ENCODE measurements around the gene BHLHE40.

Gene BHLHE40

GRCh38 chr3:5020242-5020722 is 41.0 kb downstream of the BHLHE40 start:
- TF ChIP-seq, protein P1, sequence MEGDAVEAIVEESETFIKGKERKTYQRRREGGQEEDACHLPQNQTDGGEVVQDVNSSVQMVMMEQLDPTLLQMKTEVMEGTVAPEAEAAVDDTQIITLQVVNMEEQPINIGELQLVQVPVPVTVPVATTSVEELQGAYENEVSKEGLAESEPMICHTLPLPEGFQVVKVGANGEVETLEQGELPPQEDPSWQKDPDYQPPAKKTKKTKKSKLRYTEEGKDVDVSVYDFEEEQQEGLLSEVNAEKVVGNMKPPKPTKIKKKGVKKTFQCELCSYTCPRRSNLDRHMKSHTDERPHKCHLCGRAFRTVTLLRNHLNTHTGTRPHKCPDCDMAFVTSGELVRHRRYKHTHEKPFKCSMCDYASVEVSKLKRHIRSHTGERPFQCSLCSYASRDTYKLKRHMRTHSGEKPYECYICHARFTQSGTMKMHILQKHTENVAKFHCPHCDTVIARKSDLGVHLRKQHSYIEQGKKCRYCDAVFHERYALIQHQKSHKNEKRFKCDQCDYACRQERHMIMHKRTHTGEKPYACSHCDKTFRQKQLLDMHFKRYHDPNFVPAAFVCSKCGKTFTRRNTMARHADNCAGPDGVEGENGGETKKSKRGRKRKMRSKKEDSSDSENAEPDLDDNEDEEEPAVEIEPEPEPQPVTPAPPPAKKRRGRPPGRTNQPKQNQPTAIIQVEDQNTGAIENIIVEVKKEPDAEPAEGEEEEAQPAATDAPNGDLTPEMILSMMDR (IDR thresholded peaks at IDR 0.05), result no peak
- Histone ChIP-seq H3K9me3 (no peaks in the 10 kb centered on the region), H3K4me1 (peaks cover 0 to 27% (median 19%) of the 10 kb centered on the region in 4 donors), H3K36me3 (no peaks in the 10 kb centered on the region), H3K27me3 (no peaks in the 10 kb centered on the region), H3K4me3 (no peak overlapping the region), H3K27ac (peak overlapping the region in 1 of 2 donors; percentile 55)
- peak in 1 of 2 donors; percentile 52 for DNase-seq
- intact Hi-C loops (cut with DNase I; ENCODE audit: low total_unique reads), result no loop called here

DNA sequence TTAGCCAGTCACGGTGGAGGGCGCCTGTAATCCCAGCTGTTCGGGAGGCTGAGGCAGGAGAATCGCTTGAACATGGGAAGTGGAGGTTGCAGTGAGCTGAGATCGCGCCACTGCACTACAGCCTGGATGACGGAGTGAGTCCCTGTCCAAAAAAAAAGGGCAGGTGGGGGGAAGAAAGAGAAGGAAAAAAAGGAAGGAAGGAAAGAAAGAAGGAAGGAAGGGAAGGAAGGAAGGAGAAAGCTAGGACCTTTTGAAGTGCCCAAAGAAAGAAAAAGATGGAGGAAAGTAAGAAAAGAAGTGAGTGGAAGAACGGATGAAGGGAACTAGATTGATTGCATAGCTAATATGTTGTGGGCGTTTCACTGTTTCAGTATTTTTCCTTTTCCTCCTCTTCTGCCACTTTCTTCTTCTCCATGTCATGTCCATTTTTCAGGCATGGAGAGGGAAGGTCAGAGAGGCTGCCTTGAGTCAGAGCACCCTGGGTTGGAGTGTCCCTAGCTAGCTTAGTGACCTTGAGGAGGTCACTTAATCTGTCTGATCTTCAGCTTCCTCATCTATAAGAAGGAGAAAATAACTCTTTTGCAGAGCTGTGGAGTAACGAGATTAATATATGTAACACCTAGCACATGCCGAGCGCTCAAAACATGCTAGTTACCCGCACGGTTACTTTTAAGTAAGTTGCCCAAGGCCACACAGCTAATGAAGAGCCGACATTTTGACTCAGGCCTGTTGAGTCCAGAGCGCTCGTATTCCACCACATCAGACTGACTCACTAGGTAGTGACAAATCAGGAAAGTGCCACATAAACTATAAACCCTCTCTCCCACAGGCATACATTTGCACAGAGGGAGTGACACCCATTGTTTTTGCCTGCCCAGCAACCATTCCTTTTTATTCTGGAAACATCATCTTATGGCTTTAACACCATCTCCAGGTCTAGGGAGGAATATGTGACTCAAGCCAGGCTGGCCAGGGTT is 42.2 kb downstream of the BHLHE40 start:
- no peak overlapping the region for H3K4me3 ChIP-seq
- H3K36me3 ChIP-seq, result no peaks in the 10 kb centered on the region
- no peaks in the 10 kb centered on the region for H3K27me3 ChIP-seq
- H3K9me3 ChIP-seq, result no peaks in the 10 kb centered on the region
- intact Hi-C loops (cut with DNase I; ENCODE audit: low total_unique reads), result no loop called here
- TF ChIP-seq, protein P1 (IDR thresholded peaks at IDR 0.05), result no peak
- peaks cover 0 to 33% (median 21%) of the 10 kb centered on the region in 4 donors for H3K4me1 ChIP-seq
- peak overlapping the region in 1 of 2 donors; percentile 59 for H3K27ac ChIP-seq
- no peak for DNase-seq

DNA sequence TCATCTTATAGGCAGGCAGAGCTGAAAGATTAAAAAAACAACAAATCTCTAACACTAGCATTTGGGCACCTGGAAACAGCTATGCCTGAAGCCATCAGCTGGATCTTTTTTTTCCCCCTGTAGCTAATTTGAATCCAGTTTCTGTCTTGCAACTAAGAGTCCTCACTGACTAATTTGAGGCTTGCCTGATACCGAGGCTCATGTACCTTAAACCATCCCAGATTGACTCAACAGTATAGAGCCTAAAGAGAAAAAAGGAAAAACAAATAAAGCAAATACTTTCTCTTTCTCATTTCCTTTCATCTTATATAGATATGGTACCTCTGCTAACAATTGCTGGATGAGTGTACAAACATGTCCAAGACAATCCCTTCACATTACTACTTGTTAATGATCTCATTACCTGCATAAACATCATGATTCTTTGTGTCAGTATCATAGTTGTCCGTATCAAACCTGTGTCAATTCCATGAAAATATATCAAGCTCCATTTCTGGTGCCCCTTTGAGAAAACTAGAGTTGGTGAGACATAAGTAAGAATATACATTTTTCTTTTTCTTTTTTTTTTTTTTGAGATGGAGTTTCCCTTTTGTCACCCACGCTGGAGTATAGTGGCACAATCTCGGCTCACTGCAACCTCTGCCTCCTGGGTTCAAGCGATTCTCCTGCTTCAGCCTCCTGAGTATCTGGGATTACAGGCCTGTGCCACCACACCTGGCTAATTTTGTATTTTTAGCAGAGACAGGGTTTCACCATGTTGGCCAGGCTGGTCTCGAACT is 43.1 kb downstream of the BHLHE40 start:
- Histone ChIP-seq H3K4me1 (peaks cover 0 to 36% (median 21%) of the 10 kb centered on the region in 4 donors), H3K9me3 (no peaks in the 10 kb centered on the region), H3K4me3 (no peak overlapping the region), H3K27me3 (no peaks in the 10 kb centered on the region), H3K36me3 (no peaks in the 10 kb centered on the region), H3K27ac (peak overlapping the region in 1 of 2 donors; percentile 59)
- intact Hi-C loops (cut with DNase I; ENCODE audit: low total_unique reads), result no loop called here
- DNase-seq, result no peak
- TF ChIP-seq, protein P1 (IDR thresholded peaks at IDR 0.05), result no peak

DNA sequence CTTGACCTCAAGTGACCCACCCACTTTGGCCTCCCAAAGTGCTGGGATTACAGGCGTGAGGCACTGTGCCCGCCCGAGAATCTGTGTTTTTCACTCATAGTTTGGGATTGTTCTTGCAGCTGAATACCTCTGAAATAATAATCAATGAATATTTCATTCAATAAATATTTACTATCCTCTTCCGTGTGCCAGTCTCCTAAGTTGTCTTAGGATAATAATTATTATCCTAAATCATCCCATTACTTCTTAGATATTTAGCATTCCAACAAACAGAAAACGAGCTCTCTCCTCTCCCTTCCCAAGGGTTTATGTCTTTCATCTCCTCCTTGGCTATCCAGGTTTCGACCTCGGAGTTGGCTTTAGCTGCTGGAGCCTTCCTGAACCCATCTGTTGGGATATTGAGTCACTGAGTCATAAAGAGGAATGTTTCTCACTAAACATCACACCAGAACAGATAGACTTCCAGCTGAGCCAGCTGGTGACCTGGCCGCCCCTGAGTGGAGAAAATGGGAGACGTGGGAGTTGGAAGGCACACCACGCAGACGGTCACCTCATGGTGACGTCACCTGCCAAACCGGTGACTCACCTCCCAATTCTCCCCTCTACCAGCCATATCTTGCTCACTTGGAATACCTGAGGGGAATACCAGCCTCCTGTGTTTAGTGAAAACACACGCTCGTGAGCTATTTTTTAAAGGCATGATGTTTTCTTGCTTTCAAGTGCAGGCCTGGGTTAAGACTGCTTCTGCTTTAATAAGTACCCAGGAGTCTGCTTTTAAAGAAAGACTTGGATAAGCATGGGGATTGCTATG is 43.9 kb downstream of the BHLHE40 start:
- H3K36me3 ChIP-seq, result no peaks in the 10 kb centered on the region
- H3K4me3 ChIP-seq, result no peak overlapping the region
- TF ChIP-seq, protein P1 (IDR thresholded peaks at IDR 0.05), result no peak
- intact Hi-C loops (cut with DNase I; ENCODE audit: low total_unique reads), result no loop called here
- DNase-seq, result no peak
- no peaks in the 10 kb centered on the region for H3K27me3 ChIP-seq
- H3K9me3 ChIP-seq, result no peaks in the 10 kb centered on the region
- H3K27ac ChIP-seq, result peak overlapping the region; percentile 26 to 59
- H3K4me1 ChIP-seq, result peaks cover 0 to 28% (median 14%) of the 10 kb centered on the region in 4 donors

DNA sequence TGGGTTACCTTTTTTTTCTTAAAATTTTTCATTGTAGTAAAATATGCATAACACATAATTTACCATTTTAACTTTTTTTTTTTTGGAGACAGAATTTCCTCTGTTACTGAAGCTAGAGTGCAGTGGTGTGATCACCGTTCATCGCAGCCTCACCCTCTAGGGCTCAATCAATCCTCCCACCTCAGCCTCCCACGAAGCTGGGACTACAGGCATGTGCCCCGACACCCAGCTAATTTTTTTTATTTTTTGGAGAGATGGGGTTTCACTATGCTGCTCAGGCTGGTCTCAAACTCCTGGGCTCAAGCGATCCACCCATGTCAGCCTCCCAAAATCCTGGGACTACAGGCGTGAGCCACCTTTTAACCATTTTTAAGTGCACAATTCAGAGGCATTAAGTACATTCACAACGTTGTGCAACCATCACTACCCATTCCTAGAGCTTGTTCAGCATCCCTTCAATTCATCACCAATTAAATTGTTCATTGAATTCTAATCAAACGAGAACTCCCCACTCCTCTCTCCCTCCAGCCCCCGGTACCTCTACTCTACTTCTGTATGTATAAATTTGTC is 44.6 kb downstream of the BHLHE40 start:
- no peak for DNase-seq
- Histone ChIP-seq H3K27me3 (no peaks in the 10 kb centered on the region), H3K36me3 (no peaks in the 10 kb centered on the region), H3K4me3 (no peak overlapping the region), H3K4me1 (peaks cover 0 to 21% (median 7%) of the 10 kb centered on the region in 4 donors), H3K27ac (peak overlapping the region; percentile 26 to 59), H3K9me3 (no peaks in the 10 kb centered on the region)
- TF ChIP-seq, protein P1 (IDR thresholded peaks at IDR 0.05), result no peak
- intact Hi-C loops (cut with DNase I; ENCODE audit: low total_unique reads), result no loop called here

Measured in tibial artery (tissue), 4 donors.